Choroid plexus epithelial cell (primary cell): ENCODE data around the gene FAM9B.

Source experiments
- DNase-seq: peaks from one replicate; pipeline ENCODE4 v3.0.0-alpha.2; 2010; ENCODE audit warnings: low read depth
- H3K4me3 ChIP-seq: 2 replicates; pipeline ENCODE4 v1.5.1; 2011; ENCODE audit warnings: low read depth, mild to moderate bottlenecking, control low read depth, low read length, moderate library complexity
- TF ChIP-seq, protein P1 (sequence below): conservative IDR thresholded peaks from 2 replicates; pipeline ENCODE4 v1.5.1; 2011; ENCODE audit warnings: low read depth, mild to moderate bottlenecking, control low read depth, inconsistent platforms, low read length, moderate library complexity

FAM9B gene

DNA sequence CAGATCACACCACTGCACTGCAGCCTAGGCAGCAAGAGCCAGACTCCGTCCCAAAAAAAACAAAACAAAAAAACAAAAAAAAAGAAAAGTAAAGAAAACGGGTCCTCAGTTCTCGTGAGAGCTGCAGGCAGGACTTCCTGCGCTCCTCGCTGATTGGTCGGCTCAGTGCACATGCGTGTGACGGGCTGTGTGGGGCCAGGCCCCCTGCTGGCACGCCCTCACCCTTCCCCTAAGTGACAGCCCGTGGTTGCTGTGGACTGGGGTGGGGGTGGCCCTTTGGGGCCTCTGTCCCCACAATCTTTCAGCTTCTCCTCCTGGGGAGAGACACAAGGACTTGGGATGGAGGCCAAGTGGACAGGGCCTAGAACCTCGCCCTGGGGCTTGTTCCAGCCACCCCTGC, at the start of gene FAM9B:
Gene FAM9B (minus strand): TSS at position 139 of the 400 bp plus-strand sequence. CDS start 1,141 bp downstream, outside the sequence.
- no peak within 1 kb of the TSS for H3K4me3 ChIP-seq
- TF ChIP-seq, protein P1, sequence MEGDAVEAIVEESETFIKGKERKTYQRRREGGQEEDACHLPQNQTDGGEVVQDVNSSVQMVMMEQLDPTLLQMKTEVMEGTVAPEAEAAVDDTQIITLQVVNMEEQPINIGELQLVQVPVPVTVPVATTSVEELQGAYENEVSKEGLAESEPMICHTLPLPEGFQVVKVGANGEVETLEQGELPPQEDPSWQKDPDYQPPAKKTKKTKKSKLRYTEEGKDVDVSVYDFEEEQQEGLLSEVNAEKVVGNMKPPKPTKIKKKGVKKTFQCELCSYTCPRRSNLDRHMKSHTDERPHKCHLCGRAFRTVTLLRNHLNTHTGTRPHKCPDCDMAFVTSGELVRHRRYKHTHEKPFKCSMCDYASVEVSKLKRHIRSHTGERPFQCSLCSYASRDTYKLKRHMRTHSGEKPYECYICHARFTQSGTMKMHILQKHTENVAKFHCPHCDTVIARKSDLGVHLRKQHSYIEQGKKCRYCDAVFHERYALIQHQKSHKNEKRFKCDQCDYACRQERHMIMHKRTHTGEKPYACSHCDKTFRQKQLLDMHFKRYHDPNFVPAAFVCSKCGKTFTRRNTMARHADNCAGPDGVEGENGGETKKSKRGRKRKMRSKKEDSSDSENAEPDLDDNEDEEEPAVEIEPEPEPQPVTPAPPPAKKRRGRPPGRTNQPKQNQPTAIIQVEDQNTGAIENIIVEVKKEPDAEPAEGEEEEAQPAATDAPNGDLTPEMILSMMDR, result no peak
- DNase-seq, result no peak

DNA sequence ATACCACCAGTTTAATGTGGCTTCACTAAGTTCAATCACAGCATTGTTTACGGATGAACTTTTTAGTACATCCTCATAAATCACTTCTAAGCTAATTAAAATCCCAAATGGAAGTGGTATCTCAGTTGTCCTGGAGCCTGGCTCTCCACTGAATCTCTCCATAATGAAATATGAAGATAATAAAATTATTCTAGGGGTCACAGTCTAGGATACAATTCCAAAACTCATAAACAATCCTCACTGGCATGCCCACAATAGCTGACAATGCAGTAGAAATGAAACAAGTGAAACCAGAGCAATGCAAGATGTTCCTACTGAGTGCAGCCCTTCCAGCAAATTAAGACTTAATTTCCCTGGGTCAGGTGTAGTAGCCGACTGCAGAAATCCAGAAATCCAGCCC, 47.3 kb upstream of the FAM9B start:
- DNase-seq, result no peak
- TF ChIP-seq, protein P1, result no peak
- H3K4me3 ChIP-seq, result no peak overlapping the region

DNA sequence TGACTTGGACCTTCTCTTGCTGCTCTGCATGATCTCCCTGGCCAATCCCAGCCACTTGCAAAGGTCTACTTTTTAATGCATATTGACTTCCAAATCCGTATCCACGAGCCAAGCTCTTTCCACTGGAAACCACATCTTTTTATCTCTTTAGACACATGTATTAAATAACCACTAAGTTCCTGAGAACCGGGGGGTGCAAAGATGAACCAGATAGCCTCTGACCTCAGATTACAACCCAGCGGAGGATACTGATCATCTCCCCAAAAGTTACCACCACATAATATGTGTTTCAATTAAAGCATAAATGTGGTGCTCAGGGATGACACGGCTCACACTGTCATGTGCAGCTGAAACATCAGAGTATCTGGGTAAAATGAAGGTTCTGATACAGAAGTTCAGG, 40.4 kb upstream of the FAM9B start:
- H3K4me3 ChIP-seq, result no peak overlapping the region
- DNase-seq, result no peak
- TF ChIP-seq, protein P1, result no peak

DNA sequence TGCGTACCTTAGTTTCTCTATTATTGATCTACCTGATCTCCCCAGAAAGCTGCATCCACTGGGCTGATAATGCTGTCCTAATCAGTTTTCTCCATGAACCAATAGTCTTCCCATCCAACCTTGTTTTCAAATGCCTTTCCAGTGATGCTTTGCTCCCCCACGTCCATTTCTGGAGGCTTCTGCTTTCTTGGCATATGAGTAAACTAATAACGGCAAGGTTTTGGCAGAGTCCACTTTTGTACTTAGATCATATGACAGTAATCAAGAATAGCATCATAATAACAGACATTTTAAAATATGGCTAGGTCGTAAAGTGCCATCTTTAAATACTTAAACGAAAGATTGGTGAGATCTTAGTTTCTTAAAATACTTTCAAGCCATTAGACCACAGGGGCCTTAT, 38.4 kb upstream of the FAM9B start:
- TF ChIP-seq, protein P1, result no peak
- DNase-seq, result no peak
- no peak overlapping the region for H3K4me3 ChIP-seq

DNA sequence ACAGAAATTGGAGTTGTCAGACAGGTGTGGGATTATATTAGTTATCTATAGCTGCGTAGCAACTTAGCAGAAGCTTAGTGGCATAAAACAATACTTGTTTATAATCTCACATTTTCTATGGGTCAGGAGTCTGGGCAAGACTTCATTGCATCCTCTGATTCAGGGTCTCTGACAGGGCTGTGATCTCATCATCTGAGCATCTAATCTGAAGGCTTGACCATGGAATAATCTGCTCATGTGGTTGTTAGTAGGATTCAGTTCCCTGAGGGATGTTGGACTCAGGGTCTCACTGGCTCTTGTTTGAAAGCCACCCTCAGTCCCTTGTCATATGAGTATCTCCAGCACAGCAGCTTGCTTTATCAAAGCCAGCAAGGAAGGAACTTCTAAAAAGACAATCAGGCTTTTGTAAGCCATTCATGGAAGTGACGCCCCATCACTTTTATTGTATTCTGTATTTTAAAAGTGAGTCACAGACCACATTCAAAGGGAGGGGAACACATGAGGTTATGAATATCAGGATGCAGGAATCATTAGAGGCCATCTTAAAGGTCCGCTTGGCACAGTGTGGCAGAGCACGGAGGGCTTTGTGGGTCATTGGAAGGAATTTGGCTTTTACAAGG, 37.2 kb upstream of the FAM9B start:
- H3K4me3 ChIP-seq, result no peak overlapping the region
- TF ChIP-seq, protein P1, result no peak
- no peak for DNase-seq

DNA sequence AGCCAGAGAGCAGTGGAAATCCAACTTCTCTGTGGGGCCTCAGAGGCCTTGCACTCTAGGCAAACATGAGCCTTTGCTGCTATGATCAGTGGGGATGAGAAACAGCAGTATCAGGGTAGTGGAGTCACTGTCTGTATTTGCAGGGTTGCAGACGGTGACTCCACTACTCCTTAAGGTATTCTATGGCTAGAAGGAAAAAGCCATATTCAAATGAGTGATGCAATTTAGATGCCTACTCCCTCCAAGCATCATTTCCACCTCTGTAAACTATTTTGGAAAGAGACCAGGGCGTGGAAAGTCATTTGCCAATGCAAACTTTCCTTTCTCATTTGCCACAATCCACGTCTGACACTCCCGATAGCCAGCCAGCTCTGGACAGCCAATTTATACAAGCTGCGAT, 35.6 kb upstream of the FAM9B start:
- TF ChIP-seq, protein P1, result no peak
- DNase-seq, result no peak
- no peak overlapping the region for H3K4me3 ChIP-seq

DNA sequence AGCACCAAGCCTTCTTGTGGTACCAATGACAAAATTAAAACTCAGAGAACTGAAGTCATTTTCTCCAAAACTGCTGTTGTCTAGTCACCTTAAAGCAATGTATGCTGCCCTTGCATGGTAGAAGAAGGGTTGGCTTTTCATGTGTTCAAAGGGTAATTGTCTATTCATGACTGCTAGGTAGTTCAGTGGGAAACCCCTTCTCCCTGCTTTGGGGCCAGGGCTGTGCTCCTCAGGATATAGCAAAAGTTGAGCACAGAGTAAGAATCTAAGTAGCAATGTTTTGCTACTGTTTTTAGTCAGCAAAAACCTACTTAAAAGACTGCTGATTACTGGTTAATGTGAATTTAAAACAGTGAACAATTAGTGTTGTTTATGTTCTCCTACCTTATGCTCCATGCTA, 30.8 kb upstream of the FAM9B start:
- no peak for DNase-seq

More for the DNA sequence above, 30.8 kb upstream of the FAM9B start:
- TF ChIP-seq, protein P1, result no peak
- no peak overlapping the region for H3K4me3 ChIP-seq
